Endodermal cell (in vitro differentiated cells): Measurements from ENCODE around the gene SLC25A44. TPM values are rescaled to one million over a fixed set of nuclear protein-coding genes. Genes with fewer than 3 reads are reported as not detected.
A peak's percentile ranks its signal among the peaks of the same experiment; 100 is the strongest.

Experiments
- DNase-seq: peaks from one replicate; pipeline ENCODE4 v3.0.0-alpha.2; 2017
- H3K27ac ChIP-seq: 2 replicates; pipeline ENCODE4 v1.5.1; 2013; ENCODE audit warnings: mild to moderate bottlenecking, low read depth, low read length, moderate library complexity
- H3K27me3 ChIP-seq: 2 replicates; pipeline ENCODE4 v1.6.1; 2013; ENCODE audit warnings: mild to moderate bottlenecking, low read length, moderate library complexity; ENCODE audit not compliant: insufficient read depth, control insufficient read depth, poor library complexity, severe bottlenecking
- H3K36me3 ChIP-seq: 2 replicates; pipeline ENCODE4 v1.7.0; 2013; ENCODE audit warnings: mild to moderate bottlenecking, low read length, moderate library complexity; ENCODE audit not compliant: control insufficient read depth, insufficient read depth
- H3K4me1 ChIP-seq: one replicate; pipeline ENCODE4 v1.7.0; 2013; ENCODE audit warnings: low read length; ENCODE audit not compliant: control insufficient read depth, insufficient read depth
- H3K4me3 ChIP-seq: 2 replicates; pipeline ENCODE4 v1.5.1; 2013; ENCODE audit warnings: mild to moderate bottlenecking, low read length, moderate library complexity
- H3K9ac ChIP-seq: 2 replicates; pipeline ENCODE4 v1.6.1; 2013; ENCODE audit warnings: mild to moderate bottlenecking, low read length, moderate library complexity; ENCODE audit not compliant: poor library complexity, severe bottlenecking; ENCODE audit errors: extremely low read depth
- H3K9me3 ChIP-seq: 2 replicates; pipeline ENCODE4 v1.6.1; 2013; ENCODE audit warnings: mild to moderate bottlenecking, low read length, moderate library complexity; ENCODE audit not compliant: control insufficient read depth
- H3K27ac Mint-ChIP-seq: 2 replicates; pipeline ENCODE4 v1.8.0; 2020; ENCODE audit warnings: mixed read lengths
- H3K27me3 Mint-ChIP-seq: 2 replicates; pipeline ENCODE4 v1.8.0; 2021; ENCODE audit warnings: mild to moderate bottlenecking, mixed read lengths; ENCODE audit not compliant: insufficient read depth
- H3K36me3 Mint-ChIP-seq: 2 replicates; pipeline ENCODE4 v1.8.0; 2020; ENCODE audit warnings: low read depth, mixed read lengths
- H3K4me1 Mint-ChIP-seq: 2 replicates; pipeline ENCODE4 v1.8.0; 2020; ENCODE audit warnings: mixed read lengths
- H3K4me3 Mint-ChIP-seq: 2 replicates; pipeline ENCODE4 v1.8.0; 2020; ENCODE audit warnings: mild to moderate bottlenecking, moderate library complexity, mixed read lengths
- H3K9me3 Mint-ChIP-seq: 2 replicates; pipeline ENCODE4 v1.8.0; 2020; ENCODE audit warnings: mild to moderate bottlenecking, mixed read lengths
- CTCF ChIP-seq: fragments of 200-600 bp; sonication (generic); conservative IDR thresholded peaks from 2 replicates; pipeline ENCODE4 v1.5.0; 2021; ENCODE audit warnings: antibody characterized with exemption, mild to moderate bottlenecking
- WGBS, 2 experiments: methylation state at CpG; one replicate each; pipeline versions ENCODE4 v1.1.5 to v1.1.7; 2013; ENCODE audit warnings: missing lambda C conversion rate in 2 of 2, mixed read lengths in 1 of 2; ENCODE audit not compliant: insufficient coverage in 1 of 2, insufficient read length in 1 of 2; 5-methylcytosine and 5-hydroxymethylcytosine counted together
- total RNA-seq, 2 donors: library from RNA; stranded (reverse); fragmentation: NEBNext Ultra II Directional in 1 of 2; extraction: Animal tissue kit (Norgen Biotek cat#: 25700) in 1 of 2; gene quantifications; 2 replicates in 1 of 2; 3 replicates in 1 of 2; pipeline ENCODE4 v1.2.1, GENCODE V29; 2021

The SLC25A44 gene
- total RNA-seq, 2 donors from 2014 or later = 20.9 to 22.7 TPM

GRCh38 chr1:156247460-156248322 lies 53.8 kb downstream of the SLC25A44 start, which contains the start of gene PAQR6:
PAQR6 (minus strand) TSS chr1:156248056; CDS start chr1:156246731, 1,325 bp downstream.
- Histone ChIP-seq H3K36me3 (peaks cover 34% of the 10 kb centered on the region), H3K9ac (no peak within 1 kb of the TSS), H3K27me3 (no peaks in the 10 kb centered on the region), H3K4me1 (no peaks in the 10 kb centered on the region), H3K4me3 (no peak within 1 kb of the TSS), H3K9me3 (no peaks in the 10 kb centered on the region), H3K27ac (peak within 1 kb of the TSS; percentile 80)
- Mint-ChIP-seq H3K27ac (no peak within 1 kb of the TSS), H3K27me3 (peaks cover 4% of the 10 kb centered on the region), H3K36me3 (peaks cover 30% of the 10 kb centered on the region), H3K9me3 (no peaks in the 10 kb centered on the region), H3K4me3 (no peak within 1 kb of the TSS), H3K4me1 (peaks cover 6% of the 10 kb centered on the region)
- TF ChIP-seq CTCF = no peak
- 81 to 88% methylated on average over 10 to 16 of the region's 16 CpGs for WGBS, 2 experiments
- DNase-seq = peak; percentile 66

GRCh38 chr1:156248323-156248683 lies 54.4 kb downstream of the SLC25A44 start:
- no peak for TF ChIP-seq CTCF
- Mint-ChIP-seq H3K27ac (no peak overlapping the region), H3K9me3 (no peaks in the 10 kb centered on the region), H3K27me3 (peaks cover 4% of the 10 kb centered on the region), H3K36me3 (peaks cover 36% of the 10 kb centered on the region), H3K4me1 (peaks cover 6% of the 10 kb centered on the region), H3K4me3 (no peak overlapping the region)
- H3K4me1 ChIP-seq = no peaks in the 10 kb centered on the region
- WGBS, 2 experiments = 94% methylated on average over 3 of the region's 4 CpGs; no CpG with 5 or more reads in 1 of the 2 experiments
- no peak overlapping the region for H3K9ac ChIP-seq
- no peak for DNase-seq
- H3K27me3 ChIP-seq = no peaks in the 10 kb centered on the region
- H3K9me3 ChIP-seq = no peaks in the 10 kb centered on the region
- H3K4me3 ChIP-seq = no peak overlapping the region
- H3K27ac ChIP-seq = peak overlapping the region; percentile 80
- peaks cover 40% of the 10 kb centered on the region for H3K36me3 ChIP-seq

GRCh38 chr1:156249593-156249992 lies 55.7 kb downstream of the SLC25A44 start:
- no peak overlapping the region for H3K4me3 ChIP-seq
- H3K9me3 Mint-ChIP-seq = no peaks in the 10 kb centered on the region
- H3K27ac Mint-ChIP-seq = no peak overlapping the region
- no peak overlapping the region for H3K9ac ChIP-seq
- TF ChIP-seq CTCF = no peak
- no peak overlapping the region for H3K27ac ChIP-seq
- no peak overlapping the region for H3K4me3 Mint-ChIP-seq
- peaks cover 6% of the 10 kb centered on the region for H3K4me1 Mint-ChIP-seq
- WGBS, 2 experiments = 89 to 93% methylated on average over 1 to 5 of the region's 5 CpGs
- H3K9me3 ChIP-seq = no peaks in the 10 kb centered on the region
- H3K36me3 Mint-ChIP-seq = peaks cover 46% of the 10 kb centered on the region
- peaks cover 51% of the 10 kb centered on the region for H3K36me3 ChIP-seq
- no peak for DNase-seq
- H3K27me3 Mint-ChIP-seq = peaks cover 4% of the 10 kb centered on the region
- no peaks in the 10 kb centered on the region for H3K4me1 ChIP-seq
- H3K27me3 ChIP-seq = no peaks in the 10 kb centered on the region
